Sigmoid colon (tissue), 4 donors: ENCODE measurements around the gene TUBA3D.

Experiments
- CTCF ChIP-seq, 4 experiments: fragments of 450-650 bp in 3 of 4; fragments of 200-600 bp in 1 of 4; IDR thresholded peaks; one replicate each; pipeline ENCODE4 v1.5.1; 2016 to 2019; ENCODE audit warnings: antibody characterized with exemption in 4 of 4, mild to moderate bottlenecking in 3 of 4, moderate library complexity in 2 of 4
- EP300 ChIP-seq, 4 donors: sonication (generic); formaldehyde crosslinking; IDR thresholded peaks; one replicate each; pipeline ENCODE4 v1.6.1; 2017; ENCODE audit warnings: antibody characterized with exemption in 4 of 4
- POLR2AphosphoS5 ChIP-seq, 4 donors: sonication (generic); formaldehyde crosslinking; IDR thresholded peaks; one replicate each; pipeline ENCODE4 v1.6.1; 2017; ENCODE audit warnings: antibody characterized with exemption in 4 of 4

DNA sequence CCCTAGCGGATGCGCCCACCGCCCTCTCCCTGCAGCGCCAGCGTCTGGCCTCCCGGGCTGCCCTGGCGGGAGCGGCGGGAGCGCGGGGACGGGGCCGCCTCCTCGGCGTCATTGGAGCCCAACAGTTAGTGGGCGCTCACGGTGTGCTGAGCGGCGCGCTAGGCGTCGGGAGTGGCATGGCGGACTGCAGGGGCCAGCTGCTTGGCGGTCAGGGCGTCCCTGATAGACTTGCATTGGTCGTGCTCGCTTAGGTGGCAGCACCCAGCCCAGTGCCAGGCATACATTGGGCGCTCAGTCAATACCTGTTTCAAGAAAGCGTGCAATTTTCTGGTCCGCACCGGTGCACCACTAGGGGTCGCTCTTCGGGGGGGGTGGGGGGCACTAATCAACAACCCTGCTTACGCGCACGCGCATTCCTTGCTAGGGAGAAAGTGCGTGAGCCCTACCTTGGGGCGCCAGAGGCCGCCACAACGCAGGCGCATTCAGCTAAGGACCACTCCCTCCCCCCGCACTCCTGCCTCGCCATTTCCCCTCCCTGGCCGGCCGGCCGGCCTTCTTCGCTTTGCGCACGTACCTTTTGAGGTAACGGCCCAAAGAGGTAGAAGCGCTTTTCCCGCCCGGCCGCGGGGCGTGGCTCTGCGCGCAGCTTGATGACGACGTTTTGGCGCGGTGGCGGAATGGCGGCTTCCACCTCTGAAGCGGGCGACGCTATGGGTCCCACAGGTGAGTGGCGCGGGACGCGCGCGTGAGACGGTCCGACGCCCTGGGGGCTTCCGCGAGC is 16.7 kb downstream of the TUBA3D start:
- peak; percentile 65 to 84 (median 69) for TF ChIP-seq CTCF (IDR thresholded peaks at IDR 0.05)
- no peak for TF ChIP-seq EP300 (IDR thresholded peaks at IDR 0.05)
- peak; percentile 27 to 67 (median 54) for TF ChIP-seq POLR2AphosphoS5 (IDR thresholded peaks at IDR 0.05)
